ENCODE data around the gene CKS1B. TPM values are rescaled to one million over a fixed set of nuclear protein-coding genes. Genes with fewer than 3 reads are reported as not detected.

Gene CKS1B
- 10 to 100 TPM in 2 of 3 donors, 1 to 10 TPM in 1; 8.5 to 13.0 (median 12.9) TPM for total RNA-seq
- 24.3 TPM for total RNA-seq (2013)

DNA sequence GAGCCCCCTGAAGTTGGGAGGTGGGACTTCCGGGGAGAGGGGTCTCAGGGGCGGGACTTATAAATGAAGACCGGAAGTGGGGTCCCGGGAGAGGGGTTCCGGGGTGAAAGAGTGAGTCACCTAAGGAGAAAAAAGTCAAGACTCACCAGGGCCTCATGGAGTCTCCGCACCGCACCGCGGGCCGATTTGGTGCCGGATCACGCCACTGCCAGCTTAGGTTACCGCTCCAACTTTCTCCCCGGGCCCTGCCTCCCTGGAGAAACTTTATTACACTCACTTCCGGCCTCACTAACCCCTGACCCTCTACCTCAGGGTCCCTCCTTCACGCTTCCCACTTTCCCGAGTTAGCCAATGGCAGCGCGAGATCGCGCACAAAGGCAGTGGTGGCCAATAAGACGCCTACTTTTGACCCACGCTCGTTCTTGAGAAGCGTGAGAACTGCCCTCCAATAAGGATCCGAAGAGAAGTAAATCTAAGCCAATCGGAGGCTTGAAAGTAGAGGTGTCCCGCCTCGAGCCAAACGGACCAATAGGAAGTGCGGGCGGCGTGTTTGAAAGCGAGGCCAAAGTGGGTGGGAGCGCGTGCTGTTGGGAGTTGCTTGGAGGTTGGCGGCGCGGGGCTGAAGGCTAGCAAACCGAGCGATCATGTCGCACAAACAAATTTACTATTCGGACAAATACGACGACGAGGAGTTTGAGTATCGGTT, at the start of gene CKS1B:
CKS1B (plus strand) TSS at position 580 of the 706 bp plus-strand sequence; CDS start at position 645, 65 bp downstream.
- no peaks in the 10 kb centered on the region for H3K27me3 Mint-ChIP-seq (ENCODE audit: low read depth in 2 of 2)
- peaks cover 15 to 25% of the 10 kb centered on the region in 2 donors for H3K4me1 Mint-ChIP-seq
- Histone ChIP-seq H3K4me3 (ENCODE audit: low read length) (peak within 1 kb of the TSS; percentile 91), H3K27ac (ENCODE audit: low read length) (peak within 1 kb of the TSS; percentile 99), H3K9me3 (ENCODE audit: control insufficient read depth, insufficient read depth, low read length) (no peaks in the 10 kb centered on the region), H3K36me3 (ENCODE audit: control insufficient read depth, insufficient read depth, low read length) (no peaks in the 10 kb centered on the region), H3K4me1 (ENCODE audit: control insufficient read depth, insufficient read depth, low read length) (peaks cover 43% of the 10 kb centered on the region), H3K27me3 (ENCODE audit: control insufficient read depth, insufficient read depth, low read length) (no peaks in the 10 kb centered on the region)
- under 1% methylated on average over 47 of the region's 47 CpGs for WGBS (ENCODE audit: insufficient coverage)
- TF ChIP-seq, protein P1, sequence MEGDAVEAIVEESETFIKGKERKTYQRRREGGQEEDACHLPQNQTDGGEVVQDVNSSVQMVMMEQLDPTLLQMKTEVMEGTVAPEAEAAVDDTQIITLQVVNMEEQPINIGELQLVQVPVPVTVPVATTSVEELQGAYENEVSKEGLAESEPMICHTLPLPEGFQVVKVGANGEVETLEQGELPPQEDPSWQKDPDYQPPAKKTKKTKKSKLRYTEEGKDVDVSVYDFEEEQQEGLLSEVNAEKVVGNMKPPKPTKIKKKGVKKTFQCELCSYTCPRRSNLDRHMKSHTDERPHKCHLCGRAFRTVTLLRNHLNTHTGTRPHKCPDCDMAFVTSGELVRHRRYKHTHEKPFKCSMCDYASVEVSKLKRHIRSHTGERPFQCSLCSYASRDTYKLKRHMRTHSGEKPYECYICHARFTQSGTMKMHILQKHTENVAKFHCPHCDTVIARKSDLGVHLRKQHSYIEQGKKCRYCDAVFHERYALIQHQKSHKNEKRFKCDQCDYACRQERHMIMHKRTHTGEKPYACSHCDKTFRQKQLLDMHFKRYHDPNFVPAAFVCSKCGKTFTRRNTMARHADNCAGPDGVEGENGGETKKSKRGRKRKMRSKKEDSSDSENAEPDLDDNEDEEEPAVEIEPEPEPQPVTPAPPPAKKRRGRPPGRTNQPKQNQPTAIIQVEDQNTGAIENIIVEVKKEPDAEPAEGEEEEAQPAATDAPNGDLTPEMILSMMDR (IDR thresholded peaks at IDR 0.05), result no peak
- no peak within 1 kb of the TSS for H3K27ac Mint-ChIP-seq
- peak; percentile 78 to 94 (median 85) for ATAC-seq
- no peaks in the 10 kb centered on the region for H3K9me3 Mint-ChIP-seq
- intact Hi-C loops (cut with micrococcal nuclease), result loop anchor here (1.0 to 5.0 kb wide), 7 partner anchors 9 to 415 kb away; partner anchors contain the start of genes EFNA4, FLAD1, PBXIP1 and PMVK
- H3K4me3 Mint-ChIP-seq, result no peak within 1 kb of the TSS
- peak; percentile 96 to 99 for DNase-seq
- no peaks in the 10 kb centered on the region for H3K36me3 Mint-ChIP-seq

GRCh38 chr1:154925335-154926170, 48.9 kb upstream of the CKS1B start:
- Mint-ChIP-seq H3K27me3 (ENCODE audit: low read depth in 2 of 2) (no peaks in the 10 kb centered on the region), H3K36me3 (no peaks in the 10 kb centered on the region), H3K4me3 (no peak overlapping the region), H3K9me3 (no peaks in the 10 kb centered on the region), H3K27ac (no peak overlapping the region), H3K4me1 (peaks cover 0 to 11% of the 10 kb centered on the region in 2 donors)
- intact Hi-C loops (cut with micrococcal nuclease), result no loop called here
- H3K36me3 ChIP-seq (ENCODE audit: control insufficient read depth, insufficient read depth, low read length), result peaks cover 44% of the 10 kb centered on the region
- TF ChIP-seq, protein P1 (IDR thresholded peaks at IDR 0.05), result no peak
- 75% methylated on average over 3 of the region's 3 CpGs for WGBS (ENCODE audit: insufficient coverage)
- no peaks in the 10 kb centered on the region for H3K9me3 ChIP-seq (ENCODE audit: control insufficient read depth, insufficient read depth, low read length)
- DNase-seq (no peak), ATAC-seq (no peak)
- H3K27ac ChIP-seq (ENCODE audit: low read length), result no peak overlapping the region
- H3K4me3 ChIP-seq (ENCODE audit: low read length), result no peak overlapping the region
- no peaks in the 10 kb centered on the region for H3K4me1 ChIP-seq (ENCODE audit: control insufficient read depth, insufficient read depth, low read length)
- no peaks in the 10 kb centered on the region for H3K27me3 ChIP-seq (ENCODE audit: control insufficient read depth, insufficient read depth, low read length)

DNA sequence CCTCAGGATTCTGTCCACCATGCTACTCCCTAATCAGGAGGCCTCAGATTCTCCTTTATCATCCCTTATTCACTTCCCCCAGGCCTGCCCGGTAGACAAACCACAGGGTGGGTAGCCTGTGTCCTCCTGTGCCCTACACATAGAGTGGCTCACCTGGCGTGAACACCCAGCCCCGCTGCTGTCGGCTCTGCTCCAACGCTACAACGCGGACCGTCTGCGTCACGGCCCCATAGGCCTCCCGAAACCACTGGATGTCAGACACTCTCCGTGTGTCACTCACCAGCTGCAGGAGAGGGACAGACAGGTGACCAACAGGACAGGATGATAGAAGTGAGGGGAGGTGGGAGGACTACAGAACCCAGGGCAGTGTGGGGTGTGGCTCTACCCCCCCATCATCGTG, 48.3 kb upstream of the CKS1B start:
- intact Hi-C loops (cut with micrococcal nuclease), result no loop called here
- Mint-ChIP-seq H3K9me3 (no peaks in the 10 kb centered on the region), H3K27me3 (ENCODE audit: low read depth in 2 of 2) (no peaks in the 10 kb centered on the region), H3K36me3 (no peaks in the 10 kb centered on the region), H3K4me3 (no peak overlapping the region), H3K4me1 (peaks cover 0 to 11% of the 10 kb centered on the region in 2 donors), H3K27ac (no peak overlapping the region)
- H3K27me3 ChIP-seq (ENCODE audit: control insufficient read depth, insufficient read depth, low read length), result no peaks in the 10 kb centered on the region
- ATAC-seq (no peak), DNase-seq (no peak)
- TF ChIP-seq, protein P1 (IDR thresholded peaks at IDR 0.05), result no peak
- peaks cover 44% of the 10 kb centered on the region for H3K36me3 ChIP-seq (ENCODE audit: control insufficient read depth, insufficient read depth, low read length)
- H3K4me1 ChIP-seq (ENCODE audit: control insufficient read depth, insufficient read depth, low read length), result no peaks in the 10 kb centered on the region
- H3K27ac ChIP-seq (ENCODE audit: low read length), result no peak overlapping the region
- 74% methylated on average over 13 of the region's 13 CpGs for WGBS (ENCODE audit: insufficient coverage)
- no peak overlapping the region for H3K4me3 ChIP-seq (ENCODE audit: low read length)
- no peaks in the 10 kb centered on the region for H3K9me3 ChIP-seq (ENCODE audit: control insufficient read depth, insufficient read depth, low read length)

All from natural killer cell (primary cell).